ENCODE measurements around the gene OR5A2. TPM values are rescaled to one million over a fixed set of nuclear protein-coding genes. Genes with fewer than 3 reads are reported as not detected.
"Not testable (repeated sequence)": the region's sequence is repeated elsewhere in the genome, so short reads cannot be mapped to it uniquely, and the experiment has no call there.

OR5A2 gene, protein sequence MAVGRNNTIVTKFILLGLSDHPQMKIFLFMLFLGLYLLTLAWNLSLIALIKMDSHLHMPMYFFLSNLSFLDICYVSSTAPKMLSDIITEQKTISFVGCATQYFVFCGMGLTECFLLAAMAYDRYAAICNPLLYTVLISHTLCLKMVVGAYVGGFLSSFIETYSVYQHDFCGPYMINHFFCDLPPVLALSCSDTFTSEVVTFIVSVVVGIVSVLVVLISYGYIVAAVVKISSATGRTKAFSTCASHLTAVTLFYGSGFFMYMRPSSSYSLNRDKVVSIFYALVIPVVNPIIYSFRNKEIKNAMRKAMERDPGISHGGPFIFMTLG
- total RNA-seq = not detected
- polyA plus RNA-seq = not detected

- CTCF ChIA-PET = no interaction called here
- no peak within 1 kb of the TSS for H3K27ac ChIP-seq (ENCODE audit: low read depth, low read length)
- H3K4me3 Mint-ChIP-seq = no peak within 1 kb of the TSS
- no peak within 1 kb of the TSS for H3K4me3 ChIP-seq (ENCODE audit: low read length)
- POLR2A ChIA-PET = no interaction called here
- no peak for DNase-seq
- H3K27ac Mint-ChIP-seq = no peak within 1 kb of the TSS
- no peaks in the 10 kb centered on the region for H3K36me3 Mint-ChIP-seq
- no peaks in the 10 kb centered on the region for H3K9me3 ChIP-seq (ENCODE audit: low read length)
- no peaks in the 10 kb centered on the region for H3K4me1 Mint-ChIP-seq
- no peaks in the 10 kb centered on the region for H3K4me1 ChIP-seq (ENCODE audit: insufficient read depth, low read length)
- no peaks in the 10 kb centered on the region for H3K27me3 ChIP-seq (ENCODE audit: insufficient read depth, low read length, poor library complexity, severe bottlenecking)
- H3K36me3 ChIP-seq (ENCODE audit: insufficient read depth, low read length) = no peaks in the 10 kb centered on the region
- peaks cover 1 to 16% of the 10 kb centered on the region in 2 donors for H3K27me3 Mint-ChIP-seq
- H3K9me3 Mint-ChIP-seq = no peaks in the 10 kb centered on the region
These were observed at the start of gene OR5A2 for GRCh38 chr11:59426361-59427067. OR5A2 (minus strand) TSS chr11:59426413; CDS start chr11:59422953, 3,460 bp downstream.

DNA sequence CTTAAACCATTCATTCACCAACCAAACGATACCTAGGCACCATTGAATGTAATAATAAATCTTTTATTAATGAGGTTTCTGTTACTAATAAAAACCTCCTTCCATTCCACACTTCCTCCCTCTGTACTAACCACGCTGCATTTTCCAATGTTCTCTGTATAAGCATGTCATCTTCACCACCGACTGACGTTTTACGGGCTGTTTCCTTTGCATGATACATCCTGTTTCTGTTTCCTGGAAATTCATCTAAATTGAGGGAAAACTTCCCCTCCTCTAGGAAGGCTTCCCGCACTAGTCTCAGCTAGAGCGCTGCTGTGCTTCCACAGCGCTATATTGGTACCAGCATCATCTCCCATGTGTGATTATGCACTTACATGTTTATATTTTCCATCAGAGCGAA is 49.0 kb upstream of the OR5A2 start:
- Mint-ChIP-seq H3K4me1 (no peaks in the 10 kb centered on the region), H3K36me3 (no peaks in the 10 kb centered on the region), H3K9me3 (no peaks in the 10 kb centered on the region), H3K27me3 (peaks cover 6 to 40% of the 10 kb centered on the region in 2 donors), H3K4me3 (no peak overlapping the region), H3K27ac (peak overlapping the region in 1 of 8 donors; percentile 11)
- Histone ChIP-seq H3K27me3 (ENCODE audit: insufficient read depth, low read length, poor library complexity, severe bottlenecking) (no peaks in the 10 kb centered on the region), H3K4me3 (ENCODE audit: low read length) (no peak overlapping the region), H3K9me3 (ENCODE audit: low read length) (no peaks in the 10 kb centered on the region), H3K36me3 (ENCODE audit: insufficient read depth, low read length) (no peaks in the 10 kb centered on the region), H3K27ac (ENCODE audit: low read depth, low read length) (no peak overlapping the region), H3K4me1 (ENCODE audit: insufficient read depth, low read length) (no peaks in the 10 kb centered on the region)
- POLR2A ChIA-PET = no interaction called here
- no peak for DNase-seq
- CTCF ChIA-PET = no interaction called here

DNA sequence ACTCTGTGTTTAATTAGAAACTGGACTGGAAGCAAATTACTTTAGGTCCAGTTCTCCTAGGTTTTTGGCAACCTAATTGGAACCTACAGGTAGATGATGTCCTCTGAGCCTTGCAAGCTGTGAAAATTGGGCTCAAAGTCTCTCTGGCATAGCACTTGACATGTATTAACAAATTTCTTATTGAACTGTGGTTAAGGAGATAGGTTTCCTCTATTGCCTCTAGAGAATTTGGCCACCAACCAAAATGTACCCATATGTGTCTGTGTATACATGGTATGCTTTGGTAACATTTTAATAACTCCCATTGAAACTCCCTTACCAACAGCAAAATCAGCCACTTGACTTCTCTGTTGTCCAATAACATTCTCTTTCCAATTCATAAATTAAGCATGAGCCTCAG is 46.8 kb upstream of the OR5A2 start, which contains the start of gene OR4D10:
OR4D10 (plus strand) TSS at position 301 of the 400 bp plus-strand sequence. CDS start 4,115 bp downstream, outside the sequence.
- Mint-ChIP-seq H3K27ac (no peak within 1 kb of the TSS), H3K4me3 (no peak within 1 kb of the TSS), H3K36me3 (no peaks in the 10 kb centered on the region), H3K4me1 (no peaks in the 10 kb centered on the region), H3K27me3 (peaks cover 9 to 36% of the 10 kb centered on the region in 2 donors), H3K9me3 (no peaks in the 10 kb centered on the region)
- no peaks in the 10 kb centered on the region for H3K27me3 ChIP-seq (ENCODE audit: insufficient read depth, low read length, poor library complexity, severe bottlenecking)
- H3K36me3 ChIP-seq (ENCODE audit: insufficient read depth, low read length) = no peaks in the 10 kb centered on the region
- no peak for DNase-seq
- no peaks in the 10 kb centered on the region for H3K9me3 ChIP-seq (ENCODE audit: low read length)
- H3K27ac ChIP-seq (ENCODE audit: low read depth, low read length) = no peak within 1 kb of the TSS
- H3K4me1 ChIP-seq (ENCODE audit: insufficient read depth, low read length) = no peaks in the 10 kb centered on the region
- ChIA-PET POLR2A (no interaction called here), CTCF (no interaction called here)
- no peak within 1 kb of the TSS for H3K4me3 ChIP-seq (ENCODE audit: low read length)

GRCh38 chr11:59463190-59463641 is 37.0 kb upstream of the OR5A2 start:
- ChIA-PET POLR2A (no interaction called here), CTCF (no interaction called here)
- DNase-seq = no peak
- Mint-ChIP-seq H3K27ac (peak overlapping the region in 1 of 8 donors; percentile 30), H3K9me3 (no peaks in the 10 kb centered on the region), H3K36me3 (no peaks in the 10 kb centered on the region), H3K4me1 (no peaks in the 10 kb centered on the region), H3K4me3 (no peak overlapping the region), H3K27me3 (peaks cover 6 to 36% of the 10 kb centered on the region in 2 donors)
- Histone ChIP-seq H3K27ac (ENCODE audit: low read depth, low read length) (no peak overlapping the region), H3K4me3 (ENCODE audit: low read length) (no peak overlapping the region), H3K4me1 (ENCODE audit: insufficient read depth, low read length) (no peaks in the 10 kb centered on the region), H3K36me3 (ENCODE audit: insufficient read depth, low read length) (no peaks in the 10 kb centered on the region), H3K9me3 (ENCODE audit: low read length) (no peaks in the 10 kb centered on the region), H3K27me3 (ENCODE audit: insufficient read depth, low read length, poor library complexity, severe bottlenecking) (no peaks in the 10 kb centered on the region)

DNA sequence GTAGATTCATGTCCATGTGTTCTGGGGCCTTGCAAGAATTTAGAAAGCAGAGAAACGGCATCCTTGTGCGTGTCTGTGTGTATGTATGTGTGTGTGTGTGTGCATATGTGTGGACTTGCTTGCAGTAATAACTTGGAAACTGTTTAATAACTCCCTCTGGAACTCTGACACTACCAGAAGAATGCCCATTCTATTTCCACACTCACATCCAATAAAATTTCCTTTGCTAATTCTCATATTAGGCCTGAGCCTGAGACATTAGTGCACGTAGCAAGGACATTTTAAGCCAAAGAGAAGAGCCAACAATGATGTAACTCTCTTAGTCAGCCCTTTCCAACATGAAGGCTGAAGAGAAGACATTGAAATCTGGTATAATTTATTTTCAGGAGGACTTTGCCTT is 33.7 kb upstream of the OR5A2 start:
- Histone ChIP-seq H3K4me3 (ENCODE audit: low read length) (no peak overlapping the region), H3K27me3 (ENCODE audit: insufficient read depth, low read length, poor library complexity, severe bottlenecking) (no peaks in the 10 kb centered on the region), H3K4me1 (ENCODE audit: insufficient read depth, low read length) (no peaks in the 10 kb centered on the region), H3K36me3 (ENCODE audit: insufficient read depth, low read length) (no peaks in the 10 kb centered on the region), H3K27ac (ENCODE audit: low read depth, low read length) (no peak overlapping the region), H3K9me3 (ENCODE audit: low read length) (no peaks in the 10 kb centered on the region)
- Mint-ChIP-seq H3K4me1 (no peaks in the 10 kb centered on the region), H3K36me3 (no peaks in the 10 kb centered on the region), H3K27ac (no peak overlapping the region), H3K9me3 (no peaks in the 10 kb centered on the region), H3K4me3 (peak overlapping the region in 1 of 7 donors; percentile 11), H3K27me3 (peaks cover 8 to 53% of the 10 kb centered on the region in 2 donors)
- no peak for DNase-seq
- CTCF ChIA-PET = no interaction called here
- POLR2A ChIA-PET = no interaction called here

DNA sequence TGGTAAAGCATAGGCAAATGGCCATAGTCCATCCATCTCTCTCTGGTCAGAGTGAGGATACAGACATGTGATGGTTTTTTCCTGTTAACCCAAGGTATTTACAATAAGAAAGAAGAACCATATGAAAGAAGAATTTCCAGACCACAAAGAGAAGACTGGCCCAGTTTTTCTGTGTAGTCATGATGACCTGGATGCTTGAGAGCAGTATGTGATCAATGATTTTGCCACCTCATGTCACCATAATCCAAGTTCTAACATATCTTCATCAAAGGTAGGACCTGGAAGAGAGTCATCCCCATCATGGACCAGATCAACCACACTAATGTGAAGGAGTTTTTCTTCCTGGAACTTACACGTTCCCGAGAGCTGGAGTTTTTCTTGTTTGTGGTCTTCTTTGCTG is 30.4 kb upstream of the OR5A2 start, which contains the start of gene OR4D6:
OR4D6 (plus strand) TSS at position 301 of the 400 bp plus-strand sequence; CDS start at position 301, 0 bp downstream.
- Histone ChIP-seq H3K9me3 (ENCODE audit: low read length) (no peaks in the 10 kb centered on the region), H3K4me3 (ENCODE audit: low read length) (no peak within 1 kb of the TSS), H3K27me3 (ENCODE audit: insufficient read depth, low read length, poor library complexity, severe bottlenecking) (no peaks in the 10 kb centered on the region), H3K4me1 (ENCODE audit: insufficient read depth, low read length) (no peaks in the 10 kb centered on the region), H3K36me3 (ENCODE audit: insufficient read depth, low read length) (no peaks in the 10 kb centered on the region), H3K27ac (ENCODE audit: low read depth, low read length) (no peak within 1 kb of the TSS)
- H3K9me3 Mint-ChIP-seq = no peaks in the 10 kb centered on the region
- CTCF ChIA-PET = no interaction called here
- no peak within 1 kb of the TSS for H3K27ac Mint-ChIP-seq
- H3K4me3 Mint-ChIP-seq = no peak within 1 kb of the TSS
- no peaks in the 10 kb centered on the region for H3K4me1 Mint-ChIP-seq
- POLR2A ChIA-PET = no interaction called here
- H3K27me3 Mint-ChIP-seq = peaks cover 11 to 47% of the 10 kb centered on the region in 2 donors
- no peaks in the 10 kb centered on the region for H3K36me3 Mint-ChIP-seq
- DNase-seq = no peak

GRCh38 chr11:59448484-59448883 is 22.3 kb upstream of the OR5A2 start:
- Mint-ChIP-seq H3K9me3 (peaks cover 0 to 9% (median 4%) of the 10 kb centered on the region in 5 donors), H3K4me1 (no peaks in the 10 kb centered on the region), H3K27ac (no peak overlapping the region), H3K36me3 (peaks cover 0 to 4% (median 0%) of the 10 kb centered on the region in 3 donors), H3K4me3 (no peak overlapping the region), H3K27me3 (peaks cover 12% of the 10 kb centered on the region in 2 donors)
- H3K27me3 ChIP-seq (ENCODE audit: insufficient read depth, low read length, poor library complexity, severe bottlenecking) = no peaks in the 10 kb centered on the region
- H3K4me3 ChIP-seq (ENCODE audit: low read length) = no peak overlapping the region
- H3K4me1 ChIP-seq (ENCODE audit: insufficient read depth, low read length) = no peaks in the 10 kb centered on the region
- H3K27ac ChIP-seq (ENCODE audit: low read depth, low read length) = no peak overlapping the region
- no peaks in the 10 kb centered on the region for H3K9me3 ChIP-seq (ENCODE audit: low read length)
- no peak for DNase-seq
- ChIA-PET CTCF (no interaction called here), POLR2A (no interaction called here)
- H3K36me3 ChIP-seq (ENCODE audit: insufficient read depth, low read length) = no peaks in the 10 kb centered on the region

DNA sequence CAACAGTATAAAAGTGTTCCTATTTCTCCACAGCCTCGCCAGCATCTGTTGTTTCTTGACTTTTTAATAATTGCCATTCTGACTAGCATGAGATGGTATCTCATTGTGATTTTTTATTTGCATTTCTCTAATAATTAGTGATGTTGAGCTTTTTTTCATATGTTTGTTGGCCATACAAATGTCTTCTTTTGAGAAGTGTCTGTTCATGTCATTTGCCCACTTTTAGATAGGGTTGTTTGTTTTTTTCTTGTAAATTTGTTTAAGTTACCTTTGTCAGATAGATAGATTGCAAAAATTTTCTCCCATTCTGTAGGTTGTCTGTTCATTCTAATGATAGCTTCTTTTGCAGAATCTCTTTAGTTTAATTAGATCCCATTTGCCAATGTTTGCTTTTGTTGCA is 19.4 kb upstream of the OR5A2 start:
- DNase-seq; H3K4me3 Mint-ChIP-seq; H3K4me1 Mint-ChIP-seq; H3K36me3 ChIP-seq (ENCODE audit: insufficient read depth, low read length); H3K36me3 Mint-ChIP-seq; H3K9me3 Mint-ChIP-seq; H3K4me3 ChIP-seq (ENCODE audit: low read length); POLR2A ChIA-PET; H3K27ac Mint-ChIP-seq; H3K27ac ChIP-seq (ENCODE audit: low read depth, low read length); CTCF ChIA-PET; H3K27me3 ChIP-seq (ENCODE audit: insufficient read depth, low read length, poor library complexity, severe bottlenecking); H3K4me1 ChIP-seq (ENCODE audit: insufficient read depth, low read length); H3K9me3 ChIP-seq (ENCODE audit: low read length): not testable (repeated sequence)
- H3K27me3 Mint-ChIP-seq = peaks cover 6 to 21% of the 10 kb centered on the region in 2 donors
